Tibial artery (tissue), 4 donors: Measurements from ENCODE around the gene PGAM5.

Experiments
- DNase-seq, 2 donors: peaks; one replicate each; pipeline ENCODE4 v3.0.0-alpha.2; 2019
- H3K27ac ChIP-seq, 2 donors: fragments of 200-600 bp; sonication (generic) in 1 of 2; 1 replicate in 1 of 2; 2 replicates in 1 of 2; pipeline ENCODE4 v1.5.1; 2018 to 2019; ENCODE audit warnings: mild to moderate bottlenecking in 1 of 2
- H3K27me3 ChIP-seq, 2 donors: fragments of 200-600 bp; sonication (generic) in 1 of 2; one replicate each; pipeline versions ENCODE4 v1.5.1 to v1.6.0; 2016 to 2019
- H3K36me3 ChIP-seq, 3 donors: fragments of 200-600 bp; sonication (generic) in 2 of 3; one replicate each; pipeline ENCODE4 v1.5.1; 2016 to 2019; ENCODE audit warnings: mild to moderate bottlenecking in 2 of 3
- H3K4me1 ChIP-seq, 4 donors: fragments of 200-600 bp; sonication (generic) in 2 of 4; 1 replicate in 3 of 4; 2 replicates in 1 of 4; pipeline ENCODE4 v1.5.1; 2016 to 2019
- H3K4me3 ChIP-seq, 2 donors: fragments of 200-600 bp; sonication (generic) in 1 of 2; 1 replicate in 1 of 2; 2 replicates in 1 of 2; pipeline ENCODE4 v1.5.1; 2018 to 2019; ENCODE audit warnings: mild to moderate bottlenecking in 2 of 2
- H3K9me3 ChIP-seq, 3 donors: fragments of 200-600 bp; sonication (generic) in 1 of 3; one replicate each; pipeline ENCODE4 v1.5.1; 2016 to 2019
- CTCF ChIP-seq, 2 experiments: fragments of 200-600 bp in 1 of 2; fragments of 450-650 bp in 1 of 2; IDR thresholded peaks; one replicate each; pipeline ENCODE4 v1.5.1; 2017 to 2019; ENCODE audit warnings: antibody characterized with exemption in 2 of 2, mild to moderate bottlenecking in 1 of 2, moderate library complexity in 1 of 2
- intact Hi-C: fragments of 100-400 bp; cut with DNase I; formaldehyde crosslinking; loops from one replicate; pipeline ENCODE4 v1.15.0; 2023; ENCODE audit warnings: low total_unique reads

Gene PGAM5

GRCh38 chr12:132759359-132759758 is 48.7 kb downstream of the PGAM5 start:
- peaks cover 0 to 26% (median 21%) of the 10 kb centered on the region in 4 donors for H3K4me1 ChIP-seq
- intact Hi-C loops = no loop called here
- no peak for TF ChIP-seq CTCF (IDR thresholded peaks at IDR 0.05)

GRCh38 chr12:132761032-132761920 is 50.6 kb downstream of the PGAM5 start, which contains the start of gene ANKLE2:
Gene ANKLE2, minus strand, starts transcription at chr12:132761832. Its CDS starts 34 bp downstream, at chr12:132761798.
- Histone ChIP-seq H3K4me1 (peaks cover 0 to 26% (median 21%) of the 10 kb centered on the region in 4 donors), H3K9me3 (no peaks in the 10 kb centered on the region), H3K27me3 (no peaks in the 10 kb centered on the region), H3K27ac (peak within 1 kb of the TSS; percentile 93 to 99), H3K36me3 (peaks cover 0 to 28% (median 3%) of the 10 kb centered on the region in 3 donors), H3K4me3 (peak within 1 kb of the TSS; percentile 98 to 100)
- intact Hi-C loops = loop anchor here (10.0 kb wide), 2 partner anchors 46 to 144 kb away; partner anchors contain the start of gene PGAM5
- TF ChIP-seq CTCF (IDR thresholded peaks at IDR 0.05) = no peak
- DNase-seq = peak; percentile 29 to 80

More at GRCh38 chr12:132759359-132759758, 48.7 kb downstream of the PGAM5 start:
- DNase-seq = no peak
- peaks cover 14 to 47% (median 16%) of the 10 kb centered on the region in 3 donors for H3K36me3 ChIP-seq
- no peak overlapping the region for H3K4me3 ChIP-seq
- no peaks in the 10 kb centered on the region for H3K27me3 ChIP-seq
- no peak overlapping the region for H3K27ac ChIP-seq
- no peaks in the 10 kb centered on the region for H3K9me3 ChIP-seq

- peak overlapping the region; percentile 86 to 100 for H3K4me3 ChIP-seq
- TF ChIP-seq CTCF (IDR thresholded peaks at IDR 0.05) = peak in 1 of 2 experiments; percentile 19
- H3K27me3 ChIP-seq = no peaks in the 10 kb centered on the region
- peak overlapping the region; percentile 93 to 99 for H3K27ac ChIP-seq
- peaks cover 0 to 26% (median 21%) of the 10 kb centered on the region in 4 donors for H3K4me1 ChIP-seq
- peak; percentile 73 to 89 for DNase-seq
- intact Hi-C loops = loop anchor here (10.0 kb wide), 2 partner anchors 47 to 143 kb away; partner anchors contain the start of gene PGAM5
- H3K36me3 ChIP-seq = peaks cover 0 to 20% (median 0%) of the 10 kb centered on the region in 3 donors
- H3K9me3 ChIP-seq = no peaks in the 10 kb centered on the region
Observed at GRCh38 chr12:132761921-132762583, 51.4 kb downstream of the PGAM5 start.

- Histone ChIP-seq H3K4me1 (peaks cover 0 to 25% (median 21%) of the 10 kb centered on the region in 4 donors), H3K9me3 (no peaks in the 10 kb centered on the region), H3K4me3 (no peak overlapping the region), H3K27me3 (no peaks in the 10 kb centered on the region), H3K36me3 (peaks cover 0 to under 1% (median 0%) of the 10 kb centered on the region in 3 donors), H3K27ac (no peak overlapping the region)
- no peak for TF ChIP-seq CTCF (IDR thresholded peaks at IDR 0.05)
- no peak for DNase-seq
- intact Hi-C loops = loop anchor here (10.0 kb wide), 2 partner anchors 49 to 141 kb away; partner anchors contain the start of gene PGAM5
Observed at GRCh38 chr12:132764231-132764630, 53.6 kb downstream of the PGAM5 start.

GRCh38 chr12:132765361-132765760 is 54.7 kb downstream of the PGAM5 start:
- Histone ChIP-seq H3K4me1 (peaks cover 0 to 14% (median 12%) of the 10 kb centered on the region in 4 donors), H3K36me3 (peaks cover 0 to 9% (median 7%) of the 10 kb centered on the region in 3 donors), H3K27me3 (no peaks in the 10 kb centered on the region), H3K27ac (no peak overlapping the region), H3K4me3 (no peak overlapping the region), H3K9me3 (no peaks in the 10 kb centered on the region)
- intact Hi-C loops = loop anchor here (10.0 kb wide), 2 partner anchors 51 to 139 kb away; partner anchors contain the start of gene PGAM5
- no peak for DNase-seq
- TF ChIP-seq CTCF (IDR thresholded peaks at IDR 0.05) = no peak
